Measurements from ENCODE around the gene APBB3.

The APBB3 gene

DNA sequence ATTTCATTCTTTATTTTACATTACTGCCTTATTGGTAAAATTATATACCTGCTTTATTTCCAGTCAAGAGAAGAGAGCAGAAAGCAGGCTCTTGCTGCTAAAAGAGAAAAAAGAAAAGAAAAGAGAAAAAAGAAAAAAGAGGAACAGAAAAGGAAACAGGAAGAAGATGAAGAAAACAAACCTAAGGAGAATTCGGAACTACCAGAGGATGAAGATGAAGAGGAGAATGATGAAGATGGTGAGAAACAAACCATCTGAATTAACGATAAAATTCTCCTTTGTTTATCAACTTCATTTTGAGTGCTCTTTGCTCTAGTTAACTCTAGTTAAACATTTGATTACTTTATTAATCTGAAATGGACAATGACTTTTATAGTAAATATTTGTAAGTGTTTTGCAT lies 40.4 kb downstream of the APBB3 start:
- H3K4me3 ChIP-seq (ENCODE audit: low read depth, low read length) = no peak overlapping the region
- TF ChIP-seq MYC (IDR thresholded peaks at IDR 0.05; ENCODE audit: low read depth, low read length) = no peak
- TF ChIP-seq POLR2A (IDR thresholded peaks at IDR 0.05; ENCODE audit: extremely low read depth, insufficient read length) = no peak
- TF ChIP-seq, protein P1, sequence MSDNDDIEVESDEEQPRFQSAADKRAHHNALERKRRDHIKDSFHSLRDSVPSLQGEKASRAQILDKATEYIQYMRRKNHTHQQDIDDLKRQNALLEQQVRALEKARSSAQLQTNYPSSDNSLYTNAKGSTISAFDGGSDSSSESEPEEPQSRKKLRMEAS (IDR thresholded peaks at IDR 0.05; ENCODE audit: low read depth, low read length) = no peak
- TF ChIP-seq, protein P2, sequence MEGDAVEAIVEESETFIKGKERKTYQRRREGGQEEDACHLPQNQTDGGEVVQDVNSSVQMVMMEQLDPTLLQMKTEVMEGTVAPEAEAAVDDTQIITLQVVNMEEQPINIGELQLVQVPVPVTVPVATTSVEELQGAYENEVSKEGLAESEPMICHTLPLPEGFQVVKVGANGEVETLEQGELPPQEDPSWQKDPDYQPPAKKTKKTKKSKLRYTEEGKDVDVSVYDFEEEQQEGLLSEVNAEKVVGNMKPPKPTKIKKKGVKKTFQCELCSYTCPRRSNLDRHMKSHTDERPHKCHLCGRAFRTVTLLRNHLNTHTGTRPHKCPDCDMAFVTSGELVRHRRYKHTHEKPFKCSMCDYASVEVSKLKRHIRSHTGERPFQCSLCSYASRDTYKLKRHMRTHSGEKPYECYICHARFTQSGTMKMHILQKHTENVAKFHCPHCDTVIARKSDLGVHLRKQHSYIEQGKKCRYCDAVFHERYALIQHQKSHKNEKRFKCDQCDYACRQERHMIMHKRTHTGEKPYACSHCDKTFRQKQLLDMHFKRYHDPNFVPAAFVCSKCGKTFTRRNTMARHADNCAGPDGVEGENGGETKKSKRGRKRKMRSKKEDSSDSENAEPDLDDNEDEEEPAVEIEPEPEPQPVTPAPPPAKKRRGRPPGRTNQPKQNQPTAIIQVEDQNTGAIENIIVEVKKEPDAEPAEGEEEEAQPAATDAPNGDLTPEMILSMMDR (IDR thresholded peaks at IDR 0.05; ENCODE audit: low read depth, low read length) = no peak
- DNase-seq (ENCODE audit: low read depth) = no peak

DNA sequence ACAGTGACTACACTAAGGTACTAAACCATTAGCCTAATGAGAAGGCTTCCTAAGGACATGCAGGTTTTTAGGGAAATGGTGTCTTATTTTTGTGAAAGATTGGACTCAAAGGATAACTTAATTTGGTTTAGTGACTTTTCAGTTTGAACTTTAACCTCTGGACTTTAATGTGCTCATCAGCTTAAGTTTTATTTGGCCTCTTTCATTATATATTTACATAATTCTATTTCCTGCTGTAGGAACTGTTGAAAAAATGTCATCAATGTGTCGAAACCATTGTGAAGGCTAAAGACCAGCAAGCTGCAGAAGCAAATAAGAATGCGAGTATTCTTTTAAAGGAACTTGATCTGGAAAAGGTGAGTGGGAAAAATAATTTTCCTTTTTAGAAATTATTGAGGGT lies 51.3 kb downstream of the APBB3 start:
- H3K4me3 ChIP-seq (ENCODE audit: low read depth, low read length) = no peak overlapping the region
- TF ChIP-seq, protein P1 (IDR thresholded peaks at IDR 0.05; ENCODE audit: low read depth, low read length) = no peak
- TF ChIP-seq POLR2A (IDR thresholded peaks at IDR 0.05; ENCODE audit: extremely low read depth, insufficient read length) (no peak), MYC (IDR thresholded peaks at IDR 0.05; ENCODE audit: low read depth, low read length) (no peak)
- TF ChIP-seq, protein P2 (IDR thresholded peaks at IDR 0.05; ENCODE audit: low read depth, low read length) = no peak
- no peak for DNase-seq (ENCODE audit: low read depth)

DNA sequence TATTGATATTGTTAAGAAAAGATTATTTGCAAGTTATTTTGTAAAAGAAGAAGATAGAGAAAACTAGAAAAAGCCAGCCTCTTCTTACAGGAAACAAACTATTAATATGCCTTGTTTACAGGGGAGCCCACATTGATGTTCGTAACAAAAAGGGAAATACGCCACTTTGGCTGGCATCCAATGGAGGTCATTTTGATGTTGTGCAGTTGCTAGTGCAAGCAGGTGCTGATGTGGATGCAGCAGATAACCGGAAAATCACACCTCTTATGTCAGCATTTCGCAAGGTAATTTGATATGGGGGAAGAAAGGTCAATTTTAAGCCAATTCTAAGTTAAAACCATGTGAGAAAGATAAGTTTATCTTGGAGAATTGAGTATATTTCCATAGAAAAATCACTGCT lies 54.5 kb downstream of the APBB3 start:
- TF ChIP-seq, protein P2 (IDR thresholded peaks at IDR 0.05; ENCODE audit: low read depth, low read length) = no peak
- TF ChIP-seq POLR2A (IDR thresholded peaks at IDR 0.05; ENCODE audit: extremely low read depth, insufficient read length) = no peak
- TF ChIP-seq, protein P1 (IDR thresholded peaks at IDR 0.05; ENCODE audit: low read depth, low read length) = no peak
- no peak for TF ChIP-seq MYC (IDR thresholded peaks at IDR 0.05; ENCODE audit: low read depth, low read length)
- DNase-seq (ENCODE audit: low read depth) = no peak
- no peak overlapping the region for H3K4me3 ChIP-seq (ENCODE audit: low read depth, low read length)
